DMS 273 treated with DMSO at 0.1 percent for 48 hours (cell line): ENCODE measurements around the gene CPLANE2.
A peak's percentile ranks its signal among the peaks of the same experiment; 100 is the strongest.
"Not testable (repeated sequence)": the region's sequence is repeated elsewhere in the genome, so short reads cannot be mapped to it uniquely, and the experiment has no call there.

ENCODE experiments used
- DNase-seq: peaks from one replicate; lab custom pipeline; 2025; lab: John Stamatoyannopoulos, UW

The CPLANE2 gene

GRCh38 chr1:16248603-16249516, 11.9 kb upstream of the CPLANE2 start:
- peak; percentile 77 for DNase-seq

DNA sequence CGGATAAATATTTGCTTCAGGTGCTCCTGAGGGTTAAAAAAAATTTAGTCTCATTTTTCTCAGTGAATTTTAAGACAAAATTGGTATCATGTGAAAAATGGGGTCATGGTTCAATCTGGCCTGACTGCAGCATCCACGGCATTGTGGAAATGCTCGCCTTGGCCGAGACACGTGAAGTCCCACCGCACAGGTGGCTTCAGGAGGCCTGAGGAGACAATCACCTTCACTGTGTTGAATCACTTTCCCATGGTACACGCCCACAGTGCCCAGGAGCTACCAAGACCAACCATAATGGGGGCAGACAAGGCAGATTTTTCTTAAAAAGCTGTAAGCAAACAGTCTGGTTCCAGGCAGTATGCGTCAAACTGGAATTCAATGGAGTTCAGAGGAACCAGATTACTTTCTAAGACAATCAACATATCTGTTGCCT, 11.0 kb upstream of the CPLANE2 start:
- DNase-seq: no peak

DNA sequence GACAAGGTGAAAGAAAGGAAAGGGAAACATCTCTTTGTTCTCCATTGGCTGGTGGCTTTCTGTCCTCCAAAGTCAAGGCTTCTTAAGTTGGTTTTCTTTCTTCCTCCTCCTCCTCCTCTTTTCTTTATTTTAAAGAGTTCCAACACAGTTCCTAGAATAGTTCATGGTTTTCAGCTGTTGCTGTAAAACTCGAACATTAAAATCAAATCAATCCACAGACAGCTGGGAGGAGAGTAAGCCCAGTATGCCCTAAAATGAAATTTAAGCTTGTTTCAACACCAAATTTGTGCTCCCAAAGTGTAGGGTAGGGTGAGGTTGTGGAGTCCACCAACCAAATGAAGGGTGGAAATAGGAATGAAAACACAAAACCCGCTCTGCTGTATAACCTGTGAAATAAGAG, 10.5 kb upstream of the CPLANE2 start:
- DNase-seq: no peak

GRCh38 chr1:16246961-16247360, 10.0 kb upstream of the CPLANE2 start:
- DNase-seq: no peak

DNA sequence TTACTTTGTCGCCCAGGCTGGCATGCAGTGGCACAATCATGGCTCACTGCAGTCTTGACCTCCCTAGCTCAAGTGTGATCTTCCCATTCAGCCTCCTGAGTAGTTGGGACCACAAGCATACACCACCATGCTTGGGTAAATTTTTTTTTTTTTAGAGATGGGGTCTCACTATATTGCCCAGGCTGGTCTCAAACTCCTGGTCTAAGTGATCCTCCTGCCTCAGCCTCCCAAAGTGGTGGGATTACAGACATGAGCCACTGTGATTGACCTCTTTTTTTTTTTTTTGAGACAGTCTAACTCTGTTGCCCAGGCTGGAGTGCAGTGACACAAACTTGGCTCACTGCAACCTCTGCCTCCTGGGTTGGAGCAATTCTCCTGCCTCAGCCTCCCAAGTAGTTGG, 9.3 kb upstream of the CPLANE2 start:
- not testable (repeated sequence) for DNase-seq

DNA sequence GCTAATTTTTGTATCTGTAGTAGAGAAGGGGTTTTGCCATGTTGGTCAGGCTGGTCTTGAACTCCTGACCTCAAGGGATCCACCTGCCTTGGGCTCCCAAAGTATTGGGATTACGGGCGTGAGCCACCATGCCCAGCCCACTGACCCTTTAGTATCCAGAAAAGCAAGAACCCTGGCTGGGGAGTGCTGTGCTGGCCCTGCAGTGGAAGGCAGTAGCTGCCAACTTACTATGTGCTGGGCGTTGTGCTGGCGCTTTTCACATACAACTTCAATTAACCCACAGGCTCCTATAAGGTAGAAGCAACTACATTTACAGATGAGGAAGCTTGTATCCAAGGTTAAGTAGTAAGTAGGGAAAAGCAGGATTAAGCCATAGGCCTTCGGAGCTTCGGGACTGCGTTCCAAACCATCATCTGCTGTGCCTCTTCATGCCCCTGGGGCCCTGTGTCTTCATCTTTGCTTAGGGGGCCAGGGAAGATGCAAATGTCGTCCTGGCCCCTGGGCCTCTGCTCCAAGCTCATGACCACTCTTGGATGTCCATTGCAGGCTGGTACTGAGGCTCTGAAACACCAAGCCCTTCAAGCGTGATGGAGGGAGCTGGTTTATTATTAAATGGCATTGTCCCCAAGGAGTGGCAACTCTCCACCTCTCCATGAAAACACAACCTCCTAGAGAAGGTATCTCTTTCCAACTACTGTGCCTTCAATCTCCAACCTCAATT, 8.7 kb upstream of the CPLANE2 start:
- DNase-seq: no peak

- no peak for DNase-seq
Measured at GRCh38 chr1:16244650-16245285, 7.8 kb upstream of the CPLANE2 start.

GRCh38 chr1:16243936-16244649, 7.1 kb upstream of the CPLANE2 start:
- DNase-seq: no peak

- no peak for DNase-seq
Measured at GRCh38 chr1:16243215-16243610, 6.2 kb upstream of the CPLANE2 start.

- no peak for DNase-seq
Measured at GRCh38 chr1:16242556-16243214, 5.7 kb upstream of the CPLANE2 start.

- no peak for DNase-seq
Measured at GRCh38 chr1:16241221-16241708, 4.3 kb upstream of the CPLANE2 start.

DNA sequence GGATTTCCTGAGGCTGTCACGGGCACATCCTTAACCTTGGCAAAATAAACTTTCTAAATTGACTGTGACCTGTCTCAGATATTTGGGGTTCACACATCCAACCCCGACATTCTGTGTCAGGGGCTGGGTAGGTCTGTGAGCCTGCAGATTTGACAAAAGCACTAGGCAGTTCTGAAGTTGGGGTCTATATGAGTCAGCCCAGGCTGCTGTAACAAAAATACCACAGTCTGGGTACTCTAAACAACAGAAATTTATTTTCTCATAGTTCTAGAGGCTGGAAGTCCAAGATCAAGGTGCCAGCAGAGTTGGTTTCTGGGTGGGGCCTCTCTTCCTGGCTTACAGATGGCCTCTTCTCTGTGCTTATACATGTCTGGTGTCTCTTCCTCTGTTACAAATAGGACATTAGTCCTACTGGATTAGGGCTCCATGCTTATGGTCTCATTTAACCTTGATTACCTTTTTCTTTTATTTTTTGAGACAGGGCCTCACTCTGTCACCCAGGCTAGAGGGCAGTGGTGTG, 3.0 kb upstream of the CPLANE2 start:
- no peak for DNase-seq

DNA sequence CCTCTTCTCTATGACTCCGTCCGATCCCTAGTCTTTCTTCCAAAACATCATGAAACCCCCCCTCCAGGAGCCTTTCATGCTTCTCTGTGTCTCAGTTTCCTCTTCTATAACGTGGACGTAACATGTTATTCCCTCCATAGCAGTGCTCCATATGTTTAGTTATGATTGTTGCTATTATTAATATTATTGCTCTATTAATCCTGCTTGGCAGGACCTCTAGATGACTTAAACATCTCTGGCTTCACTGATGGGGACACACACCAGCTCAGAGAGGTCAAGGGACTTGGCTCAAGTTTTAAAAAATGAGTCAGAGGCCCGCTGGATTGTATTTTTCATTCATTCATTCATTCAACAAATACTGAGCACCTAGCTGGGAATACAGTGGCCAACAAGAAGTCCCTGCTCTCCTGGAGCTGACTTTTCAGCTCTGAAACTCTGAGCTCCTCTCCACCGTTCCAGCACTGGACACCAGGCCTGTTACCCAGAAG, 404 bp upstream of the CPLANE2 start:
- no peak for DNase-seq

DNA sequence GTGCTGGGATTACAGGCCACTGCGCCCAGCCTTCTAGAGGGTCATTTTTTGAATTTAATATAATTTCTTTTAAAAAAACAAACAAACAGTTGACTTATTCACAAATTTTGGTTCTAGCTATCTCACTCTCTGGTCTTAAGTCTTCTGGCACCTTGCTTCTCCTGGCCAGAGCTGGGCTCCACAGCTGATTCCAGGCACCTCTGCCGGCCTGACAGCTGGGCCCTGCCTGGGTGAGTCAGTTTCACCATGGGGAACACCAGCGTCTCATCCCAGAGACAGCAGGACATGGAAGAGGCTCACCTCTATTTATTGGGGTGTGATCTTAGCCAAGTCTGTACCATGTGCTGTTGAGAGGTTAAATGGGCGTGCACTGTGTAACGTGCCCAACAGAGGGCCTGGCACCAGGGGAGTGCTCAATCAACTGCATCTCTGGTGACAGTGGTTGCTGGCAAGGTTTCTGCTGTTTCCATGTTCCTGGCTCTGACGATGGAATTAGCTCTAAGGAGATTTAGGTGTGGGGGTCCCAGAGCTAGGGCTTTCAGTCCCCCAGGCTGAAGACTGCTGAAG, 956 bp downstream of the CPLANE2 start:
- DNase-seq: peak; percentile 62

DNA sequence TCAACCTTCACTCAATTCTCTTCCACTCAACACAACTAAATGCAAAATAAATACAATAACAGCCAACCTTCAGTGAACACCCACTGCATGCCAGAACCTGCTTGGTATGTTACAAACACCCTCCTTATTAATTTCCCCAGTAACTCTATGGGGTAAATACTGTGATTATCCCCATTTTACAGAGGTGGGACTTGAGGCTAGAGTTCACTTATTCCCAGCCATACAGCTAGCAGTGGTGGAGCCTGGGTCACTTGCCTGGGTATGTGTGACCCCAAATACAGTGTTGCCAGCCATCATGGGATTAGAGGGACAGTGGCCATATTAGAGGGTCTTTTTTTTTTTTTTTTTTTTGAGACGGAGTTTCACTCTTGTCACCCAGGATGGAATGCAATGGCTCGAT, 1.6 kb downstream of the CPLANE2 start:
- DNase-seq: no peak

- no peak for DNase-seq
Measured at GRCh38 chr1:16233431-16233830, 3.6 kb downstream of the CPLANE2 start.

DNA sequence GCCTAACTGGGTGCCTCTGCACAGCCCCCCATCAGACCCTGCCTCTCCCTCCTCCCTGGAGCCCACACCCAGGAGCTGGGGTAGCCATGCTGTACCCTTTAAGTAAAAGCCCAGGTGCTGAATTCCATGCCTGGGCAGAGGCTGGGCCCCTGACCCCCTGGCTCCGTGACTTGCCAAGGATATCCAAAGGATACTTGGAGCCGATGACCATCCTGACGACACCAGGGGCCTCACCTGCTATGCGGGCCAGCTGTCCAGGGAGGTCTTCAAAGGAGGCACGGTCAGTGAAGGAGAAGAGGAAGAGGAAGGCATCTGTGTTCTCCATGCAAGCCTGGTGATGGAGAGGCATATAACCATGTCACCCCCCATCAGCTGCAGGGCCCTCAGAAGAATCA, 4.7 kb downstream of the CPLANE2 start:
- DNase-seq: no peak

- no peak for DNase-seq
Measured at GRCh38 chr1:16231331-16232315, 5.4 kb downstream of the CPLANE2 start.

DNA sequence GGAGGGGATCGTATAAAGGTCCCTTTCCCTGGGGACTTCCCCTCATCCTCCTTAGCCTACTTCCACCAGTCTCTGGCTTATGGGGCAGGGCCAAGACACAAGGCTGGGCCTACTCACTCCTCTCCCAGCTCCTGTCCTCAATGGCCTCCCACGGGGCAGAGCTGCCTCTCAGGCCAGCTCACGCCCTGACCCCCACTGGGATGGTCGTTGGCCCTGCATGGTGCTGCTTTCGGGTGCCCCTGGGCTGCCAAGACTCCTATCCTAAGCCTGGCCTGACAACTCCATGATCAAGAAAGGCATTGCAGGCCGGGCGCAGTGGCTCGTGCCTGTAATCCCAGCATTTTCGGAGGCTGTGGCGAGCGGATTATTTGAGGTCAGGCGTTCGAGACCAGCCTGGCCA, 6.2 kb downstream of the CPLANE2 start:
- DNase-seq: no peak
